IMR-90 (cell line): ENCODE measurements around the gene AKR1E2. TPM values are rescaled to one million over a fixed set of nuclear protein-coding genes. Genes with fewer than 3 reads are reported as not detected.

Experiments
- ATAC-seq: fragments of 200-7000 bp; cut with Tn5 transposase; 2 replicates; pipeline ENCODE4 v1.9.1; 2020; ENCODE audit warnings: low read depth, mild to moderate bottlenecking, moderate library complexity
- BruUV-seq: library from RNA; stranded (reverse); fragments of 400-500 nt; replicated peaks from 2 replicates; lab custom pipeline; 2021; lab: Mats Ljungman, UMichigan
- CTCF ChIA-PET: fragments of 300-600 bp; formaldehyde crosslinking; extraction: SDS; loops from one replicate; lab custom pipeline; 2021; ENCODE audit warnings: antibody characterized with exemption; lab: Yijun Ruan, JAX
- POLR2A ChIA-PET: fragments of 300-600 bp; sonication (Branson Sonifier 250); formaldehyde crosslinking; loops from one replicate; lab custom pipeline; 2022; ENCODE audit warnings: antibody characterized with exemption; ENCODE audit not compliant: unreplicated experiment; lab: Charles Lee
- DNase-seq: peaks from one replicate; pipeline ENCODE4 v3.0.0; 2013
- H2AFZ ChIP-seq: replicated peaks from 2 replicates; pipeline ENCODE3; 2013; ENCODE audit warnings: low read length, mild to moderate bottlenecking; ENCODE audit not compliant: poor library complexity
- H2AK5ac ChIP-seq: 2 replicates; pipeline ENCODE4 v1.6.1; 2013; ENCODE audit warnings: low read depth, low read length, inconsistent platforms
- H2AK9ac ChIP-seq: replicated peaks from 2 replicates; pipeline ENCODE3; 2013; ENCODE audit warnings: mild to moderate bottlenecking, low read depth, low read length, moderate library complexity; ENCODE audit not compliant: poor library complexity
- H2BK120ac ChIP-seq: 2 replicates; pipeline ENCODE4 v1.6.1; 2013; ENCODE audit warnings: low read depth, low read length, inconsistent platforms
- H2BK15ac ChIP-seq: 3 replicates; pipeline ENCODE4 v1.6.1; 2013; ENCODE audit warnings: low read depth, low read length, inconsistent platforms
- H2BK20ac ChIP-seq: 2 replicates; pipeline ENCODE4 v1.6.1; 2013; ENCODE audit warnings: low read depth, mild to moderate bottlenecking, inconsistent platforms, low read length, moderate library complexity
- H2BK5ac ChIP-seq: 2 replicates; pipeline ENCODE4 v1.6.1; 2013; ENCODE audit warnings: mild to moderate bottlenecking, low read depth, low read length, inconsistent platforms; ENCODE audit not compliant: poor library complexity, severe bottlenecking
- H3K14ac ChIP-seq: replicated peaks from 2 replicates; pipeline ENCODE4 v1.6.1; 2013; ENCODE audit warnings: low read depth, low read length, inconsistent platforms
- H3K18ac ChIP-seq: 2 replicates; pipeline ENCODE4 v1.6.1; 2013; ENCODE audit warnings: low read depth, low read length, control low read depth
- H3K23ac ChIP-seq: 2 replicates; pipeline ENCODE4 v1.6.1; 2013; ENCODE audit warnings: low read depth, low read length, inconsistent platforms
- H3K27ac ChIP-seq: 2 replicates; pipeline ENCODE4 v1.5.1; 2013; ENCODE audit warnings: mild to moderate bottlenecking, control low read depth, low read length; ENCODE audit not compliant: insufficient read depth
- H3K27me3 ChIP-seq: 2 replicates; pipeline ENCODE4 v1.6.1; 2013; ENCODE audit warnings: low read length; ENCODE audit not compliant: control insufficient read depth, insufficient read depth
- H3K36me3 ChIP-seq: 2 replicates; pipeline ENCODE4 v1.6.1; 2013; ENCODE audit warnings: low read length, mixed read lengths; ENCODE audit not compliant: control insufficient read depth, insufficient read depth
- H3K4ac ChIP-seq: 2 replicates; pipeline ENCODE4 v1.6.1; 2013; ENCODE audit warnings: low read depth, low read length, inconsistent platforms
- H3K4me1 ChIP-seq: 2 replicates; pipeline ENCODE4 v1.6.1; 2013; ENCODE audit warnings: low read length, mixed read lengths; ENCODE audit not compliant: control insufficient read depth, insufficient read depth
- H3K4me2 ChIP-seq: 2 replicates; pipeline ENCODE4 v1.6.1; 2013; ENCODE audit warnings: low read depth, mild to moderate bottlenecking, control low read depth, low read length, moderate library complexity
- H3K4me3 ChIP-seq: 2 replicates; pipeline ENCODE4 v1.5.1; 2013; ENCODE audit warnings: low read depth, mild to moderate bottlenecking, control low read depth, low read length, moderate library complexity; ENCODE audit not compliant: insufficient read depth
- H3K56ac ChIP-seq: 2 replicates; pipeline ENCODE4 v1.6.1; 2013; ENCODE audit warnings: low read length, inconsistent platforms; ENCODE audit not compliant: insufficient read depth; ENCODE audit errors: extremely low read depth
- H3K79me1 ChIP-seq, 2 experiments: 2 replicates each; pipeline ENCODE4 v1.6.1; 2013; ENCODE audit warnings: low read length in 2 of 2, inconsistent platforms in 1 of 2, low read depth in 1 of 2
- H3K9ac ChIP-seq: 2 replicates; pipeline ENCODE4 v1.6.1; 2013; ENCODE audit warnings: low read depth, low read length, control low read depth
- H3K9me1 ChIP-seq: 2 replicates; pipeline ENCODE4 v1.6.1; 2013; ENCODE audit warnings: low read length, inconsistent platforms; ENCODE audit not compliant: insufficient read depth
- H3K9me3 ChIP-seq: 2 replicates; pipeline ENCODE4 v1.6.1; 2013; ENCODE audit warnings: low read length; ENCODE audit not compliant: control insufficient read depth, insufficient read depth
- H4K20me1 ChIP-seq: 2 replicates; pipeline ENCODE4 v1.6.1; 2013; ENCODE audit warnings: low read length, inconsistent platforms; ENCODE audit not compliant: insufficient read depth
- H4K5ac ChIP-seq: 2 replicates; pipeline ENCODE4 v1.6.1; 2013; ENCODE audit warnings: mild to moderate bottlenecking, low read depth, low read length, control low read depth
- H4K8ac ChIP-seq, 2 experiments: 2 replicates each; pipeline ENCODE4 v1.6.1; 2013; ENCODE audit warnings: low read depth in 2 of 2, low read length in 2 of 2, control low read depth in 1 of 2, inconsistent platforms in 1 of 2
- H4K91ac ChIP-seq: 2 replicates; pipeline ENCODE4 v1.6.1; 2013; ENCODE audit warnings: low read depth, low read length, inconsistent platforms; ENCODE audit not compliant: insufficient read depth
- RFX5 ChIP-seq: IDR thresholded peaks from 2 replicates; pipeline ENCODE4 v1.8.0; 2012; ENCODE audit warnings: low read depth, mild to moderate bottlenecking, low read length, moderate library complexity
- WGBS, 2 experiments: methylation state at CpG; one replicate each; pipeline versions ENCODE4 v1.1.5 to v1.1.7; 2013; ENCODE audit warnings: missing lambda C conversion rate in 2 of 2; ENCODE audit not compliant: insufficient read length in 1 of 2; ENCODE audit errors: extremely low coverage in 2 of 2; 5-methylcytosine and 5-hydroxymethylcytosine counted together
- dilution Hi-C: fragments of 300-500 bp; cut with HindIII; formaldehyde crosslinking; loops from one replicate; pipeline ENCODE4 v1.14.3; 2018; ENCODE audit warnings: low sequenced_read_pairs; ENCODE audit not compliant: unreplicated experiment
- in situ Hi-C: fragments of 300-500 bp; cut with MboI; formaldehyde crosslinking; loops from 3 replicates; pipeline ENCODE4 v1.14.3; 2019; ENCODE audit warnings: low sequenced_read_pairs, inconsistent platforms, mixed read lengths
- intact Hi-C: fragments of 100-400 bp; cut with micrococcal nuclease; formaldehyde crosslinking; loops from 2 replicates; pipeline ENCODE4 v1.10.0; 2022
- polyA plus RNA-seq, 3 experiments: library from polyadenylated mRNA; depleted of rRNA; stranded (reverse); fragments of >200 nt; gene quantifications; 2 replicates each; pipeline ENCODE4 v1.2.3, GENCODE V29; 2012; ENCODE audit warnings: low replicate concordance in 1 of 3
- total RNA-seq: library from RNA; depleted of rRNA; stranded (reverse); fragments of >200 nt; gene quantifications from 2 replicates; pipeline ENCODE4 v1.2.3, GENCODE V29; 2012

Gene AKR1E2
- total and polyA plus RNA-seq, 2 of the 4 experiments (the other 2 are of a cell fraction) = 1.2 to 3.4 TPM

- Histone ChIP-seq H2BK120ac (no peak overlapping the region), H4K5ac (no peak overlapping the region), H3K27me3 (no peaks in the 10 kb centered on the region), H3K9me1 (peaks cover 12% of the 10 kb centered on the region), H3K27ac (no peak overlapping the region), H3K36me3 (no peaks in the 10 kb centered on the region), H2BK15ac (peak overlapping the region; percentile 65; the same call in 1 of the 3 replicates), H3K9ac (no peak overlapping the region), H3K4ac (peak overlapping the region; percentile 28; the same call in 1 of the 2 replicates), H2BK20ac (no peak overlapping the region), H3K56ac (no peak overlapping the region), H2BK5ac (no peak overlapping the region), H3K23ac (no peak overlapping the region), H4K91ac (no peak overlapping the region), H3K9me3 (no peaks in the 10 kb centered on the region), H2AFZ (no peak overlapping the region), H2AK5ac (no peak overlapping the region), H2AK9ac (no peak overlapping the region), H3K14ac (no peak overlapping the region; the same call in 1 of the 2 replicates), H3K4me2 (no peak overlapping the region), H3K4me3 (no peak overlapping the region), H3K18ac (no peak overlapping the region), H4K20me1 (no peaks in the 10 kb centered on the region), H3K4me1 (peaks cover 9% of the 10 kb centered on the region), H3K79me1 (no peaks in the 10 kb centered on the region), H4K8ac (0 out of 4 replicates have a peak overlapping the region, but pooled peaks of 1 of the 2 experiments have one; percentile 12)
- intact Hi-C loops = loop anchor here (5.0 kb wide), 1 partner anchor 116 kb away; the partner anchor contains the start of gene AKR1C1
- no peak for TF ChIP-seq RFX5
- 80% methylated on average over 1 of the region's 5 CpGs; no CpG with 5 or more reads in 1 of the 2 experiments for WGBS, 2 experiments
- ChIA-PET CTCF (no interaction called here), POLR2A (no interaction called here)
- dilution Hi-C loops = no loop called here
- in situ Hi-C loops = loop anchor here (10.0 to 25.0 kb wide), 4 partner anchors 438 to 1016 kb away; no protein-coding TSS in a partner anchor
- DNase-seq (no peak), ATAC-seq (no peak)
- no TSS peak for BruUV-seq
Observed at GRCh38 chr10:4846775-4847174, 20.8 kb downstream of the AKR1E2 start.
